HuH-7 (cell line): ENCODE measurements around the gene RNASE13.
A peak's percentile ranks its signal among the peaks of the same experiment; 100 is the strongest.

ENCODE experiments used
- DNase-seq: peaks from one replicate; pipeline ENCODE4 v3.0.0; 2011; ENCODE audit warnings: low spot score

RNASE13 gene

GRCh38 chr14:21063479-21063878, 28.9 kb upstream of the RNASE13 start:
- DNase-seq: no peak

DNA sequence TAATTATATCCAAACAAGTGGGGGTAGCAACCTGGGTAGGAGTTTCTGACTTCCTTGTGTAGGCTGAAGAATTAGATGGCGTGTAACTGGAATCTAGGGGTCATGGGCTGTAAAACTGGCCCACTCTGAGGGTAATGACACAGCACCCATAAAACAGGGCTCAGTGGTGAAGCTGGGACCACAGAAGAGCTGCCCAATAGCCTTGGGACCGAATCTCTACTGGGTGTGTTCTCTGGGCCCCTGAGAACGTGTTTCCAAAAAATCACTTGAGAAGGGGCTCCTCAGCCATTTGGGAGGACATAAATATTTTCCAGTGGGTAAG, 26.7 kb upstream of the RNASE13 start:
- DNase-seq: no peak

DNA sequence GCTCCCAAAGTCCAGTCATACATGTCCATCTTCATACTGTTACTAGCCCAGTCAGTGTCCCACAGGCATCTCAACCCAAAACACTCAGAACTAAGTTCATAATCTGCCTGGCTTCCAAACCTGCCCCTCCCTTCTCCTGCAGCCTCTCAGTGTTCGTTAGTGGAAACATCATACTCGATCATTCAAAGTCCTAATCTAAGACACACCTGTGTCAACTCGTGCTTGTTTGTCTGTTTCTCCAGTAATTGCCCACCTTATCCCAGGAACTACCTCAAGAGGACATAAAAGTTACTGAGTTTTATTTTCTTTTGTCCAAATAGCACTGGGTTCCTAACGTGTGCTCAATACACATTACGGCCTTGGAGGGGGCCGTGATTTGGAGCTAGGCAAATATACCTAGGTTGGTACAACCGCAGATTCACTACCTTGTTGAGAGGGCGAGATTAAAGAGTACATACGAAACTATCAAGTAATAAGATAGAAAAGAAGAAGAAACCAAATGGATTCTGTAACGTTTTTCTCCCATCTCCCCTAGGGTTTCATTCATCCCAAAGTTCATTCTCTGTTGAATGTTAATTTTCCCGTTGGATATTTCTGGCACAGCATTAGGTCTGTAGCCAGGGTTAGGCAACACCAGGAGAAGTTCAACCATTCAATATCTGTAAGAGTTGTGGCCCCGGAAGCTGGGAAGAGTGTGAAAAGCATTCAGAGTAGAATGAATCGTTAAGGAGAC, 26.2 kb upstream of the RNASE13 start:
- DNase-seq: no peak

DNA sequence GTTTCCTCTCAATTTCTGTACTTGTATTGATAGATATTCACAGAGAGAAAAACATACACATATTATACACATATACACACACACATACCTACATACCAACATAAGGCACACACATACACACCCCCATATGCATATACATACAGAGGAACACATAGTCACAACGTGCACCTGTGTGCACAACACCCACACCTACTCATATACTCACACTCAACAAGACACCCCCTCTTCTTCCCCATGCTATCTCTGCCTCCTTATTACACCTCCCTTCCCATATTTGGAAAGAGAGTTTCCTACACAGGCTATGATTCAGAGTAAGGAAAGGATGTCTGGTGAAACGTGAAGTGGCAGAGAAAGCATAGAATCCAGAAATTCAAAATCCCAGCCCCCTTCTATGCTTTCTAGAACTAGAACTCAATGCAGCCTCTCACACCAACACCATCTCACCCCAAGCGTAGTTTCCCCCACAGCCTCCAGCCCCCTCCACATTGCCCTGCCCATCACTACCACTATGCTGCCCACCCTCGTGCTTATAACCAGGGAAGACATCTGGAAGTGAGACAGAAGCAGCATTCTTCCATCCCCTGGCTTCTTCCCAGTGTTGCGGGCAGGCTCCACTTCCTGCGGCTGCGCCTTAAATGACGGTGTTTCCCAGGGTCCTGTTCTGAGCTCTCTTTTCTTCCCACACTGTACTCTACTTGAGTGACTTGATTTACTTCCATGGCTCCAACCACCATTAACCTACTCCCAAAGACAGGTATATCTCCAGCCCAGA, 25.4 kb upstream of the RNASE13 start:
- DNase-seq: no peak

GRCh38 chr14:21058903-21059302, 24.3 kb upstream of the RNASE13 start:
- no peak for DNase-seq

DNA sequence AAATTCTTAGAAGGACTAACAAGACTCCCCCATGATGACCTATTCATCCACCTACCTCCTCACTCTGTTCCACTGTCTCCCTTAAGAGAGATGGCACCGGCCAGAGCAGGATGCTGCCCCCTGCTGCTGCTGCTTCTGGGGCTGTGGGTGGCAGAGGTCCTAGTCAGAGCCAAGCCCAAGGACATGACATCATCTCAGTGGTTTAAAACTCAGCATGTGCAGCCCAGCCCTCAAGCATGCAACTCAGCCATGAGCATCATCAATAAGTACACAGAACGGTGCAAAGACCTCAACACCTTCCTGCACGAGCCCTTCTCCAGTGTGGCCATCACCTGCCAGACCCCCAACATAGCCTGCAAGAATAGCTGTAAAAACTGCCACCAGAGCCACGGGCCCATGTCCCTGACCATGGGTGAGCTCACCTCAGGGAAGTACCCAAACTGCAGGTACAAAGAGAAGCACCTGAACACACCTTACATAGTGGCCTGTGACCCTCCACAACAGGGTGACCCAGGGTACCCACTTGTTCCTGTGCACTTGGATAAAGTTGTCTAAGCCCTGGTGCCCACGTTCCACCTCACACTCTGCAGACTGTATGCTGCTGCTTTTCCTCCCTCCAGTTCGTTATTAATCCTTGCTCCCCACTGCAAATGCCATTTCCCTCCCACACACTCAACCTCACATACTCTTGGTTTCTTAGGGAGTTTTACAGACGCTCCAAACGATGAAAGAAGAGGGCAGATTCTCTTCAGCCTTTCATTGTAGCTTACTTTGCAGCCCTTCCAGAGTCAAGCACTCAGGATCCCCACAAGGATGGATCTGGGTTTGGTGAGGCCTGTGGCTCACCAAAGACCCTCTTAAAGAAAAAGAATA, 23.4 kb upstream of the RNASE13 start, which contains the start of gene RNASE8:
TSS of gene RNASE8 (plus strand) at position 20 of the 873 bp plus-strand sequence. CDS start at position 91, 71 bp downstream.
- no peak for DNase-seq

GRCh38 chr14:21056520-21057163, 22.0 kb upstream of the RNASE13 start:
- no peak for DNase-seq

DNA sequence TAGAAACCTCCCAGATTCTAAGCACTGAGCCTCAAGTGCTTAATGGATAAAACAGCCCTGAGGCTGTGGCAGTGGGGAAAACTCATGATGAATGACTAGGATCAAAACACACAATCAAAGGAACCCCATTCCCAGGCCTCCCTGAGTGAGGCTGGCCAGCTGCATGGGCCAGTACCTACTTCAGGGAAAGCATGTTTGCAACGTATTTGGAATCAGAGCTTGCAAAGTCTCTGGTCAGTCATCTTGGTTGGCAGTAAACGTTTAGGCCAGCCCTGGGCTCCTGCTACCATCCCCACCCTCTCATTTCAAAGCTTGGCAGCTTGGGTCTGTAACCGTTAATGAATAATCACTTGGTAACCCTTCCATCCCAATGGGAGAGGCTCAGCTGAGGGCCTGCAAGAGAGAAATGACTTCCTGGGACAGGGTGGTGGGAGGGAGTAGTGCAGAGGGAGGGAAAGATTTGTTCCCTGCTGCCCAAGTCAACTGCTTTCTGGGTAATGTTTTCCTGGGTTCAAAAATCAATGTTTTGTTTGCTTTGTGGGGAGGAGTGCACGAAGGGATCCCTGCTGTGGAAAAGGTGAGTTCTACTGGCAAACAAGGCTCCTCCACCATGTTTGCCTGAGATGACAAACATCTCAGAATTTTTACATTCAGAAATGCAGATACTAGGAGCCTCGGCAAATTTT, 21.0 kb upstream of the RNASE13 start:
- peak; percentile 41 for DNase-seq

- no peak for DNase-seq
Observed at GRCh38 chr14:21054768-21055145, 20.1 kb upstream of the RNASE13 start.

DNA sequence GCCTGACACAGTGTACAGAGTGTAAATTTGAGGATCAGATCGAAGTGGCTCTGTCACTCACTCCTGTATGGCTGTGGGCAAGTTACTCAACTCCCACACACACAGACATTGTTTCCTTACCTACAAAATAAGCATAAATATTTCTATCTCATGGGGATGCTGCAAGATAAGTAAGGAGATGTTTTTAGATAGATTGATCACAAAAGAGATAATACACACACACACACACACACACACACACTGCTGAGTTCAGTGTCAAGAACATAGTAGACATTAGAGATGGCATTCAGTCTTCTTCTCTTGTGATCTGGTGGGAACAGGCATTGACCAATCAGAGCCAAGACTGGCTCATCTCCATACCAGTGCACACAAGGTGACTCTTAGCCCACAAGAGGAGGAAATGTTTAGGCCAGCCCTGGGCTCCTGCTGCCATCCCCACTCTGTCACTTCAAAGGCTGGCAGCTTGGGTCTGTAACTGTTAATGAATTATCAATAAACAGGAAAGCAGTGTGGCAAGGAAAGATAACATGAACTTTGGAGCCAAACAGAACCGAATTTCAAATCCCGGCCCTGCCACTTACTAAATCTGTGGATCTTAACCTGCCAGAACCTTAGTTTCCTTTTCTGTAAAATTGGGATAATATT, 19.6 kb upstream of the RNASE13 start:
- DNase-seq: no peak

DNA sequence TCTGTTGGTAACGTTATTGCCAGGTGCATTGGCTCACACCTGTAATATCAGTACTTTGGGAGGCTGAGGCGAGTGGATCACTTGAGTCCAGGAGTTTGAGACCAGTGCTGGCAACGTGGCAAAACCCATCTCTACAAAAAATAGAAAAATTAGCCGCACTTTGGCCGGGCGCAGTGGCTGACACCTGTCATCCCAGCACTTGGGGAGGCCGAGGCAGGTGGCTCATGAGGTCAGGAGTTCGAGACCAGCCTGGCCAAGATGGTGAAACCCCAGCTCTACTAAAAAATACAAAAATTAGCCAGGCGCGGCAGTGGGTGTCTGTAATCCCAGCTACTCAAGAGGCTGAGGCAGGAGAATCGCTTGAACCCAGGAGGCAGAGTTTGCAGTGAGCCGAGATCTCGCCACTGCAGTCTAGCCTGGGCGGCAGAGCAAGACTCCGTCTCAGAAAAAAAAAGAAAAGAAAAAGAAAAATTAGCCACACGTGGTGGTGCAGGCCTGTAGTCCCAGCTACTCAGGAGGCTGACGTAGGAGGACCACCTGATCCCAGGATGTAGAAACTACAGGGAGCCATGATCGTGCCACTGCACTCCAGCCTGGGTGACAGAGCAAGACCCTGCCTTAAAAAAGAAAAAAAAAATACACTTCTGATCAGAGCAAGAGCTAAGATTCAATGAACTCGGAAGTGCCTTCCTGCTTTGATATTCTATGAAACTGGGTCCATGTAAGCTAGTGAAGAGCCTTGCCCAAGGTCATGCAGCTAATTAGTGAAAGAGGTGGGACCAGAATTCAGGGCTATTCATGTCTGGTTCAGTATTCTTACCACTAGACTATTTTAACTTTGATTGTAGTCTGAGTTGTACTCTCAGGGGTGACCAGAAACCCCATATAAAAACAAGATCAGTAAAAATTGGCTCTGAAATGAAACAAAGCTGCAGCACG, 18.8 kb upstream of the RNASE13 start:
- no peak for DNase-seq

- no peak for DNase-seq
Observed at GRCh38 chr14:21050597-21050996, 16.0 kb upstream of the RNASE13 start.

DNA sequence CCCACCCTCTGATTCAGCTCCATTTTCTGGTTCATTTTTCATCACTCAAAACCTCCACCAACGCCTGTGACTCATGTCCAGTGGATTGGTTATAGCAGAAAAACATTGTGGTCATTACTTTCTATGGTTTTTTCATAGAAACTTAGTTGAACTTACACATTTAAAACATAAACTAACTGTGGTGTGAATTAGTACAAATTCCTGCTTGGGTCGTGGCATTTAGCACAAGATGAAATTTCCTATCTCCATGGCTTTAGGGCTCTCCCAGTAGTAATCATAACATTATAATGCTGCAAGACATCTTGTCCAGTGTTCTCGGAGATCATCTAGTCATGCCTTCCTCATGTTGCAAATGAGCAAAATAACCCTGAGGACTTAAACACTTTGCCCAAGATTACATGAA, 14.7 kb upstream of the RNASE13 start:
- DNase-seq: no peak

DNA sequence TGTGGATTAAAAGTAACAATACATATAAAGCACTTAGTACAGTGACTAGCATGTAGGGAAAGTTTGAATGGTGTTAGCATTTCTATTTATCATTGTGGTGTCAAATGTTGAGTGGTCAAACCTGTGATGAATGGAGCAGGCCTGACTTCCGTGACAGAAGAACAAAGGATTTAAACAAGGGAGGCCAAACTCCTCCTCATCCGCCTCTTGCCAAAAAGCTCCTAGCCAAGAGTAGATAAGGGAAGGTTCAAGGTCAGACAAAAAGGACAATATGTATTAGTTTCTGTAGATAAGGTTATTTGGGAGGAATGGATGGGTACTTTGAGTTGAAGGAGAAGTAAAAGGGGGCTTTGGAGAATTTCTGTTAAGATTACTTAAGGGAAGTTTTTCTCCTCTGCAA, 14.0 kb upstream of the RNASE13 start:
- no peak for DNase-seq

DNA sequence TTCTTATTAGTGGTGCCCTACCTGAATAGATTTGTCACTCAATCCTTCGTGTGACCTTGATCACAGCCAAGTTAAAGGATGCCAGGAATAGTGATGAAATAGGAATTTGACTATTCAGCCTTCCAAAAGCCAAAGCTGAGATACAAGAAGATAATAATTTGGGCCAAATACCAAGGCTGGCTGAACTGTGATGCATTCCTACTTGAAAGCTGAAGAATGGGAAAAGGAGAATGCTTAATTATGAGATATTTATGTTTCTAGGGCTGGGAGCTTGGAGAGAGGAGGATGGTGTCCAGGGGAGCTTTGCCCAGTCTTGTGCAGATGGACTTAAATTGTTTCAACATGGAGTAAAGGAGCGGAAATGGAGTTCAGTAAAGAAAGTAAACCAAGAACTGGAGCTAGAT, 12.8 kb upstream of the RNASE13 start:
- no peak for DNase-seq

GRCh38 chr14:21043974-21044618, 9.5 kb upstream of the RNASE13 start:
- DNase-seq: no peak

GRCh38 chr14:21043387-21043973, 8.9 kb upstream of the RNASE13 start:
- no peak for DNase-seq

- no peak for DNase-seq
Observed at GRCh38 chr14:21042918-21043317, 8.3 kb upstream of the RNASE13 start.
